T-helper 1 cell treated with Interleukin-12 subunit alpha and Interleukin-12 subunit beta and Interleukin-4 antibody, amounts not matched to agents 30 μg/mL and 1 μg/mL, for 36 hours (primary cell): Measurements from ENCODE around the gene NBEAL1.
"Not testable (repeated sequence)": the region's sequence is repeated elsewhere in the genome, so short reads cannot be mapped to it uniquely, and the experiment has no call there.

Experiments
- H3K27ac Mint-ChIP-seq: one replicate; pipeline ENCODE4 v1.8.0; 2021; ENCODE audit warnings: mild to moderate bottlenecking, mixed read lengths
- H3K27me3 Mint-ChIP-seq: one replicate; pipeline ENCODE4 v1.8.0; 2021; ENCODE audit warnings: low read depth, mixed read lengths
- H3K36me3 Mint-ChIP-seq: one replicate; pipeline ENCODE4 v1.8.0; 2021; ENCODE audit warnings: low read depth, mixed read lengths
- H3K4me1 Mint-ChIP-seq: one replicate; pipeline ENCODE4 v1.8.0; 2021; ENCODE audit warnings: low read depth, mixed read lengths
- H3K4me3 Mint-ChIP-seq: one replicate; pipeline ENCODE4 v1.8.0; 2021; ENCODE audit warnings: mild to moderate bottlenecking, moderate library complexity, mixed read lengths
- H3K9me3 Mint-ChIP-seq: one replicate; pipeline ENCODE4 v1.8.0; 2021; ENCODE audit warnings: mixed read lengths

The NBEAL1 gene

DNA sequence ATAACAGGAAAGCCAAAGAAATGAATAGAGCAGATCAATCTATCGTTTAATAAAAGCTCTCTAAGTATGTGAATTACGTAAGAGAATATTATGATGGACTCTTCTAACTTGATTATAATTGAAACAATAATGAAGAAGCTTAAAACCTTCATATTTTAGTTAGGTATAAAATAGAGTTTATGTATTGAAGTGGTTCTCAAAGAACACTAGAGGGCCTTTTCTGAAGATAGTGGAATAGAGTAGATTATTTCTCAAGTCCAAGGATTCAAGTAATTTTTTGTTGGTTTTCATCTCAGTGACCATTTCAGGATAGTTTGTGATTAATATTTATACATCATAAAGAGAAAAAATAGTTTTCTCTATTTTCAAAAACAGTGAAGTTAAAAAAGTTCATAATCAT lies 97.7 kb downstream of the NBEAL1 start:
- Mint-ChIP-seq H3K9me3 (no peaks in the 10 kb centered on the region), H3K4me3 (no peak overlapping the region), H3K27me3 (no peaks in the 10 kb centered on the region), H3K36me3 (peaks cover 7% of the 10 kb centered on the region), H3K4me1 (no peaks in the 10 kb centered on the region), H3K27ac (no peak overlapping the region)

DNA sequence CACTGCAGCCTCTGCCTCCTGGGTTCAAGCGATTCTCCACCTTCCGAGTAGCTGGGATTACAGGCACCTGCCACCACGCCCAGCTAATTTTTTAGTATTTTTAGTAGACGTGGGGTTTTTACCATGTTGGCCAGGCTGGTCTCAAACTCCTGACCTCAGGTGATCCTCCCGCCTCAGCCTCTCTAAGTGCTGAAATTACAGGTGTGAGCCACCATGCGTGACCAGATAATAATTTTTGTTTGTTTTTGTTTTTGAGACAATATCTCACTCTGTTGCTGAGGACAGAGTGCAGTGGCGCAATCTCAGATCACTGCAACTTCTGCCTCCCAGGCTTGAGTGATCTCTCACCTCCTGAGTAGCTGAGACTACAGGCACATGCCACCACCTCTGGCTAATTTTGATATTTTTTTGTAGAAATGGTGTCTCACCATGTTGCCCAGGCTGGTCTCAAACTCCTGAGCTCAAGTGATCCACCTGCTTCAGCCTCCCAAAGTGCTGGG lies 100.6 kb downstream of the NBEAL1 start:
- not testable (repeated sequence) for H3K9me3 Mint-ChIP-seq, H3K4me3 Mint-ChIP-seq, H3K4me1 Mint-ChIP-seq, H3K27ac Mint-ChIP-seq, H3K36me3 Mint-ChIP-seq, H3K27me3 Mint-ChIP-seq

DNA sequence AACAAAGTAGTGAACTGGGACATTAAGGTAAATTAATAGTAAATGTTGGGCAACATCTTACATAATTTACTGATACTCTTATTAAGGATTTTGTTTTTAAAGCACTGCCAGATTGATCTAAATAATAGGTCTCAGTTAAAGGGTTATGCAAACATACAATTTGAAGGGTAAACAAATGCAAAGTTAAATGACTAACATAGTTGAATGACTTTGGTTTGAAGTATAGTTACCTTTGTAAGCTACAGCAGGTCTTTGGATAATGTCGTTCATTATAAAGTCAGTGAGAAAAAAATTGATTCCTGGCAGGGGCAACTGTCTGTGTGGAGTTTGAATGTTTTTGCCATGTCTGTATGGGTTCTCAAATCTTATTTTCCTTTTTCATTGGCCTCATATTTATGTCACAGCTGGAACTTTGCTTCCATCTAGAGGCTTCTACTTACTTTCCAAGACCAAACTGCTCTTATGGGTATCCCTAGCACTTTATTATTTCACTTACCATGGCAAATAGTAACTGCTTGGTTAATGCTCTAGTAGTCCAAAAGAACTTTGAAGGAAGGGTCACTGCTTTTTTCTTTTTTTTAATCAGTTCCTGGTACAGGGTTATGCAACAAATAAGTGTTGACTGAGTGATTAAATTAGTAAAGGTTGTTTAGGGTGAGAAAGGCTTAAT lies 107.8 kb downstream of the NBEAL1 start:
- Mint-ChIP-seq H3K27me3 (no peaks in the 10 kb centered on the region), H3K36me3 (peaks cover 3% of the 10 kb centered on the region), H3K9me3 (no peaks in the 10 kb centered on the region), H3K4me1 (no peaks in the 10 kb centered on the region), H3K27ac (no peak overlapping the region), H3K4me3 (no peak overlapping the region)

DNA sequence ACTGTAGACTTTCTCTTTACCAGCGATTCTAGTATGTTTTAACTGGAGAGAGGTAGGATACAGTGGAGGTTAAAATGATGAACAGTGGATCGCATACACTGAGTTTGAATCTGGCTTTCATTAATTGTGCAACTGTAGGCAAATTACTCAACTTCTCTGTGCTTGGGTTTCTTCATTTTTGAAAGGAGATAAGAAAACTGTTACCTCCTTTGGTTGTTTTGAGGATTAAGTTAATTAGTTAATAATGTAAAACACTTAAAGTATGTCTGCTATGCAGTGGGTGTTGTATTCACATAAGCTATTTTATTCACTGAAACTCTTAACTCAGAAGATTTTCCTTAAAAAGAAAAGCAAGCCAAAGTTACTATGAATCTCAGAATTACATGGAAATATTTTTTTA lies 112.3 kb downstream of the NBEAL1 start:
- H3K9me3 Mint-ChIP-seq: no peaks in the 10 kb centered on the region
- no peaks in the 10 kb centered on the region for H3K27me3 Mint-ChIP-seq
- H3K27ac Mint-ChIP-seq: no peak overlapping the region
- H3K36me3 Mint-ChIP-seq: peaks cover 4% of the 10 kb centered on the region
- H3K4me3 Mint-ChIP-seq: no peak overlapping the region
- H3K4me1 Mint-ChIP-seq: no peaks in the 10 kb centered on the region

DNA sequence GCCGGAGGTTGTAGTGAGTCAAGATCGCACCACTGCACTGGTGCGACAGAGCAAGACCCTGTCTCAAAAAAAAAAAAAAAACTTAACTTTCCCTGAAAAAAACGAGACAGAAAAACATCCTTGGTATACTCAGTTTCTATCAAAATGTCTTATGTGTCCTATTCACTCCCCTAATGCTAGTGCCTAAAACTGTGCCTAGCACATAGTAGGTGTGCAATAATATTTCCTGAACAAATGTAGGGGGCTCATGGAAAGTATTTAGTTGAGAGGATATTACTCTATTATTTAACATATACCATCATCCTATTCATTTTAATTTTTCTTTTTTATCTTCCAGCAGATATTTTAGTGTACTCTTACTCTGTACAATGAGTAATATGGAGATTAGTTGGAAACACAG lies 120.4 kb downstream of the NBEAL1 start:
- Mint-ChIP-seq H3K4me1 (no peaks in the 10 kb centered on the region), H3K27ac (no peak overlapping the region), H3K27me3 (no peaks in the 10 kb centered on the region), H3K36me3 (no peaks in the 10 kb centered on the region), H3K9me3 (no peaks in the 10 kb centered on the region), H3K4me3 (no peak overlapping the region)

DNA sequence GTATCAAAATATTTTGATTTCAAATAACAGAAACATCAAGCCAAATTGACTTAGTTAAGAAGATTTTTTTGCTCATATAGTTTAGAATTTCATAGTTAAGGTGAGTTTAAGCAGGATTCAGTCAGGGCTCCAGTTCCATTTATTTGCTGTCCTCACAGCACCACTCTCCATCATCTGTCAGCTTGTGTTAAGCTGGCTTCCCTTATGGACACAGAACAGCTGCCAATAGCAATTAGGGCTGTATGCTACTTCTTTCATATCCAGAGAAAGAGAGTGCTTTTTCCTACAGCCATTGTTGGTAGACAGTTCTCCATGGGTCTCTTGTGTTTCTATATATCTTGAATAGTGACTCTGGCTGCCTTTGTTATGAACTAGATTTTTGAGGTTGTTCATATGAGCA lies 128.7 kb downstream of the NBEAL1 start:
- no peaks in the 10 kb centered on the region for H3K9me3 Mint-ChIP-seq
- no peak overlapping the region for H3K27ac Mint-ChIP-seq
- H3K4me1 Mint-ChIP-seq: no peaks in the 10 kb centered on the region
- H3K4me3 Mint-ChIP-seq: no peak overlapping the region
- H3K36me3 Mint-ChIP-seq: peaks cover 1% of the 10 kb centered on the region
- no peaks in the 10 kb centered on the region for H3K27me3 Mint-ChIP-seq

DNA sequence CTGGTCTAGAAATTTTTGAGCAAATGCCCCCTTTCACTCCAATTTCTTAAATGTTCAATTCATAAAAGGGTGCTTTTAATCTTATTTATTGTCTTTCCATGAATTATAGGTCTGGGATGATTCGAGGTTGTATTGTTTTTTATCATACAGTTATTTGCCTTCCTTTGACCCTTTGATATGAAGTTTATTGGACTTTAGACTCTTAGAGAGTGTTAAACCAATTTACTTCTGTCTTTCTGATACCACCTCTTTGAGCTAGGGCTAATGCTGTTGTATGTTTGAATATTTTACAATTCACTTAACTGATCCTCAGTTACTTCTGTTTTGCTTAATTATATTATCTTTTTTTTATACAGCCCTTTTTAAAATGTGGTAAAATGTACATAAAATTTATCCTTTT lies 134.5 kb downstream of the NBEAL1 start:
- no peaks in the 10 kb centered on the region for H3K27me3 Mint-ChIP-seq
- H3K4me3 Mint-ChIP-seq: no peak overlapping the region
- H3K9me3 Mint-ChIP-seq: no peaks in the 10 kb centered on the region

DNA sequence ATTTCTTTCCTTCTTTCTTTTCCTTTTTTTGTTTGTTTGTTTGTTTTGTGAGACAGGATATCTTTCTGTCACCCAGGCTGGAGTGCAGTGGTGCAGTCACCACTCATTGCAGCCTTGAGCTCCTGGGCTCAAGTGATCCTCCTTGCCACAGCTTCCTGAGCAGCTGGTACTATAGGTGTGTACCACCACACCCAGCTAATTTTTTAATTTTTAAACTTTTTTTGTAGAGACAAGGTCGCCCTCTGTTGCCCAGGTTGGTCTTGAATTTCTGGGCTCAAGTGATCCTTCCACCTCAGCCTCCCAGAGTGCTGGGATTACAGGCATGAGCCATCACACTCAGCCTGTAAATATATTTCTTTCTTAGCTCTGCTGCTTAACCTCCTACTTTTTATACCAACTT lies 140.7 kb downstream of the NBEAL1 start:
- Mint-ChIP-seq H3K36me3 (no peaks in the 10 kb centered on the region), H3K27ac (no peak overlapping the region), H3K4me1 (peaks cover 7% of the 10 kb centered on the region), H3K4me3 (no peak overlapping the region), H3K27me3 (no peaks in the 10 kb centered on the region), H3K9me3 (no peaks in the 10 kb centered on the region)

More for the DNA sequence above, 134.5 kb downstream of the NBEAL1 start:
- H3K4me1 Mint-ChIP-seq: no peaks in the 10 kb centered on the region
- H3K27ac Mint-ChIP-seq: no peak overlapping the region
- peaks cover 4% of the 10 kb centered on the region for H3K36me3 Mint-ChIP-seq

DNA sequence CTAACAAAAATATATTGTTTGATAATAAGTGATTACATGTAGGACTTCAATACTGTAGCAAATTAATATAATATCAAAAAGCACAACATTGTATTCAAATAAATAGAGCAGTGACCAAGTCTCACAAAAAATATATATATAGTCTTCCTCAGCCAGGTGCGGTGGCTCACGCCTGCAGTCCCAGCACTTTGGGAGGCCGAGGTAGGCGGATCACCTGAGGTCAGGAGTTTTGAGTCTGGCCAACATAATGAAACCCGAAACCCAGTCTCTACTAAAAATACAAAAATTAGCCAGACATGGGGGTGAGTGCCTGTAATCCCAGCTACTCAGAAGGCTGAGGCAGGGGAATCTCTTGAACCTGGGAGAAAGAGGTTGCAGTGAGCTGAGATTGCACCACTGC lies 148.0 kb downstream of the NBEAL1 start:
- not testable (repeated sequence) for H3K4me1 Mint-ChIP-seq, H3K27ac Mint-ChIP-seq, H3K4me3 Mint-ChIP-seq, H3K36me3 Mint-ChIP-seq, H3K27me3 Mint-ChIP-seq, H3K9me3 Mint-ChIP-seq

DNA sequence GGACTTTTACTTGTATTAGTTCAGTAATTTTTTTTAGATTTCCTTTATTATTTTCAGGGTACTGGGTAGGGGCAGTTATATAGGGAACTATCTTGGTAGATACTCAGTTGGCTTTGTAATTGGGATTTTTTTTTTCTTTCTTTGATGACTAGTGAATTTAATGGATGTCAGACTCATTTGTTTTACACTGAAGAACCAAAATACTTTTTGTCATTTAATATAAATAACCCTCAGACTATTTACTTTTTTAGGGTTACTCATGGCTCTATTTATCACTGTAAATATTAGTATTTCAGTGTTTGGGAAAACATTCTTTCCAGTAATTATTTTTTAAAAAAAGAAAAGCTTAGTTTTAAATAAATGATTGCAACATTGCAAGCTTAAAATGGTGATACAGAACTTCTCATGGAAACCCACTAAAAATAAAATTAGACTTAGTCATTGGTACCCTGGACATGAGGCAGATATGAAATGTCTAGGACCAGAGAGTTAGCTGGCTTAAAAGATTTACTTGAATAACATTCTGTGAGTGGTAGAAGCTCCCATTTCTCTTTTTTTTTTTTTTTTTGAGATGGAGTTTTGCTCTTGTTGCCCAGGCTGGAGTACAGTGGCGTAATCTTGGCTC lies 149.7 kb downstream of the NBEAL1 start:
- Mint-ChIP-seq H3K36me3 (peaks cover 4% of the 10 kb centered on the region), H3K27ac (no peak overlapping the region), H3K9me3 (no peaks in the 10 kb centered on the region), H3K27me3 (no peaks in the 10 kb centered on the region), H3K4me1 (no peaks in the 10 kb centered on the region), H3K4me3 (no peak overlapping the region)

DNA sequence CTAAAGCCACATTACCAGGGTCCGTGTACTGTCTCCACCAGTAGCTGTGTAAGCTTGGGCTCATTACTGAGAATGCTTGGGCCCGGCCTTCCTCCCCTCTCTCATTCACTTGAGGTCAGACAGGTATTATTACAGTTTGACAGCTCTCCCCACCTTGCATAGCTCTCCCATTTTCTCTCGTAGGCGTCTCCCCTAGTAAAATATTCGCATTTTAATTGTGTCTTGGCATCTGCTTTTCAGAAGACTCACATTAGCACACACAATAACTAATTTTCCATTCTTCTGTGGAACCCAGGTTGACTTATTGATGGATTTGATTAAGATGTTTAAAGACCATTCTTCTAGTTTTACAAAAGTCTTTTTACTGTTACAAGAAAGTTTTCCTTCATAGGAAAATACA lies 153.1 kb downstream of the NBEAL1 start:
- H3K27ac Mint-ChIP-seq: no peak overlapping the region

DNA sequence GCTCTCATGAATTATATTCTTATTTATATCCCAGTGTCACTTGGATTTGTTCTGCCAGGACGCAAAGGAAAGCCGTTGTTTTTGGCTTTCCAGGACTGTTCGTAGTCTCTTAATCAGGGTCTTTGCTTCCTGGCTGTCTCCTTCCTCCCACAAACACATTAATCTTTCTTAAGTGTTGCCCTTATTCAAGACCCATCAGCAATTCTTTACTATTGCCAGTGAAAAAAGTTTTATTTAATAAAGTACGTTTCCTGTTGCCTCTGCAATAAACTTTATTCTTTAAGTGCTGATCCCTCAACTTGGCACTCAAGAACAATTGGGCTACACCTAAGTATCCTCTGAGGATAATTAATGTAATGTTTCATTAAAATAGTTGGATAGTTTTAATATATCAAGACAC lies 155.8 kb downstream of the NBEAL1 start:
- no peak overlapping the region for H3K27ac Mint-ChIP-seq
- no peaks in the 10 kb centered on the region for H3K4me1 Mint-ChIP-seq
- H3K4me3 Mint-ChIP-seq: no peak overlapping the region
- H3K9me3 Mint-ChIP-seq: no peaks in the 10 kb centered on the region
- H3K27me3 Mint-ChIP-seq: no peaks in the 10 kb centered on the region
- peaks cover 2% of the 10 kb centered on the region for H3K36me3 Mint-ChIP-seq

More for the DNA sequence above, 153.1 kb downstream of the NBEAL1 start:
- peaks cover 4% of the 10 kb centered on the region for H3K36me3 Mint-ChIP-seq
- H3K4me1 Mint-ChIP-seq: no peaks in the 10 kb centered on the region
- no peaks in the 10 kb centered on the region for H3K9me3 Mint-ChIP-seq
- no peaks in the 10 kb centered on the region for H3K27me3 Mint-ChIP-seq
- H3K4me3 Mint-ChIP-seq: no peak overlapping the region

DNA sequence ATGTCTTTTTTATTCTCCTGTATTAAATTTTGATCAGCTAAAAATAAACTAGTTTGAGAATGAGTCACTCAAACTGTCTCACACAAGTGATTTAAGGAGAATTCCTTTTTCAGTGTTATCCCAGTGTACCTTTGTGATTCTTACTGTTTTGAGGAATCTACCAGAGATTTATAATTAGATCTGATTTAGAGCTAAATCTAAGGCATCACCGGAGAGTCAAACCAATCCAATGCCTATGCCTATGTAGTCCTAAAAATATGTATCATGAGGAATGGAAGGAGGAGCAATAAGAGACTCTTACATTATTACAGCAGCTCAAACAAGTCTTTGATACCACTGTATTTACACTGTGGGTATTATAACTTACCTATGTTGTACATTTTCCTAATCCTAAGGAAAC lies 160.7 kb downstream of the NBEAL1 start:
- Mint-ChIP-seq H3K27me3 (no peaks in the 10 kb centered on the region), H3K9me3 (no peaks in the 10 kb centered on the region), H3K36me3 (peaks cover 6% of the 10 kb centered on the region), H3K4me1 (peaks cover 4% of the 10 kb centered on the region), H3K4me3 (no peak overlapping the region), H3K27ac (no peak overlapping the region)

DNA sequence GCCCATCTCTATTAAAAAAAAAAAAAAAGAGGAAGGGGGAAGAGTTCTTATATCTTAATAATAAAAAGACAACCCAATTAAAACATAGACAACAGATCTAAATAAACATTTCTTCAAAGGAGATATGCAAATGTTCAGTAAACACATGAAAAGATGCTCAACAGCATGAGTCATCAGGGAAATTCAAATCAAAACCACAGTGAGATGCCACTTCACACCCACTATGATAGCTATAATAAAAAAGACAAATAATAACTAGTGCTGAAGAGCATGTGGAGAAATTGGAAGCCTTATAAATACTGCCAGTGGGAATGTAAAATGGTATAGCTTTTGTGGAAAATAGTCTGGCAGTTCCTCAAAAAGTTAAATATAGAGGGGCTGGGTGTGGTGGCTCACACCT lies 162.7 kb downstream of the NBEAL1 start:
- Mint-ChIP-seq H3K36me3 (peaks cover 6% of the 10 kb centered on the region), H3K9me3 (no peaks in the 10 kb centered on the region), H3K27ac (no peak overlapping the region), H3K4me3 (no peak overlapping the region), H3K27me3 (no peaks in the 10 kb centered on the region), H3K4me1 (peaks cover 4% of the 10 kb centered on the region)

DNA sequence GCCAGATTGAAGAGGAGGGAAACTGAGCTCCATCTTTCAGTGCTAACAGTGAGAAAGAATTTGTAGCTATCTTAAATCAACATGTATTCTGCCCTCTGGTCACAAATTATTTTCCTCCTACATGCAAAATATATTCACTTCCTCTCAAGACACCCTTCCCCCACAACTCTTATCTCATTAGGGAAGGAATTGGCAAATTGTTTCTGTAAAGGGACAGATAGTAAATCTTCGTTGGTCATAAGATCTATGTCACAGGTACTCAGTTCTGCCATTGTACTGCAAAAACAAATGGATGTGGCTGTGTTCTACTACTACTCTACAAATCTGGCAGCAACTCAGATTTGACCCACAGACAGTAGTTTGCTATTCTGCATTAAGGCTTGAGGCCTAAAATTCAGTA lies 171.2 kb downstream of the NBEAL1 start:
- Mint-ChIP-seq H3K36me3 (peaks cover 7% of the 10 kb centered on the region), H3K27me3 (no peaks in the 10 kb centered on the region), H3K4me3 (no peak overlapping the region), H3K4me1 (no peaks in the 10 kb centered on the region), H3K9me3 (no peaks in the 10 kb centered on the region), H3K27ac (no peak overlapping the region)
